GM21447 (cell line): ENCODE data around the gene SLC39A11.
"Not testable (repeated sequence)": the region's sequence is repeated elsewhere in the genome, so short reads cannot be mapped to it uniquely, and the experiment has no call there.

Experiments
- ATAC-seq: cut with Tn5 transposase; IDR thresholded peaks from one replicate; pipeline ENCODE4 v1.9.1; 2021; ENCODE audit not compliant: unreplicated experiment

Gene SLC39A11

GRCh38 chr17:72765368-72766153, 326.9 kb downstream of the SLC39A11 start:
- ATAC-seq: no peak

DNA sequence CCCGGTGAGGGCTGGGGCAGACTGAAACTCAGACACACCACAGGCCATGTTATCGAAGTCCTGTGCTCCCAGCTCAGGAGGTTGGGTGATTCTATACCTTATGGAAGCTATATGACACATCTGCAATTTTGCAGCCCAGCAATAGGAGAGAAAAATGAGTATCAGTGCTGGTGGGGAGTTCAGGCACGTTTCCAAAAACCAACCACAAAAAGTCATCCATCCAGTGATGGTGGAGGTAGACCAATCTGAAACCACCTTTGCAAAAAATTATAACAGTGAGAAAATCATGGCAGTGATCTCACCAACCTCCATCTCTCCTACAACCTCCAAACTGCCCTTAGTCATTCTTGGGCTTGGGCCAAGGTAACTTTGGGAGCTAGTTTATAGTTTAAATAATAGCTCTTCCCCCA, 327.9 kb downstream of the SLC39A11 start:
- no peak for ATAC-seq

DNA sequence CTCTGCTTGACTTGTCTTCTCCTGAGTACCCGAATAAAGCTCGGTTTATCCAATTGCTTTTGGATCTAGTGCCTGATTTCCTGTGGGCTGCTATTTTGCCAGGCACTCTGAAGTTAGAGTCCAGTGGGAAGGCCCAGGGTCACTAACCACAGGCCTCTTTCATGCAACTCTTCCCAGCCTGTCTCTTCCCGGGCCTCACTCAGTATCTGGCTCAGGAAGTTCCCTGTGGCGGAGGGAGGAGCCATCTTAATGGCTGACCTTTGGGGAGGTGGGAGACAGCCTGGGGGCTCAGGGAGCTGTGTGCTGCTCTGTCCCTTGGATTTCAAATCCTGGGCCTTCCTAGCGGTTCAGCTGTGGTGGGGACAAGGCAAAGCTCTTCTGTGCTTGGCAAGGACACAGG, 328.5 kb downstream of the SLC39A11 start:
- ATAC-seq: no peak

GRCh38 chr17:72761893-72762575, 330.5 kb downstream of the SLC39A11 start:
- ATAC-seq: not testable (repeated sequence)

- no peak for ATAC-seq
These were observed 331.1 kb downstream of the SLC39A11 start for GRCh38 chr17:72761431-72761830.

DNA sequence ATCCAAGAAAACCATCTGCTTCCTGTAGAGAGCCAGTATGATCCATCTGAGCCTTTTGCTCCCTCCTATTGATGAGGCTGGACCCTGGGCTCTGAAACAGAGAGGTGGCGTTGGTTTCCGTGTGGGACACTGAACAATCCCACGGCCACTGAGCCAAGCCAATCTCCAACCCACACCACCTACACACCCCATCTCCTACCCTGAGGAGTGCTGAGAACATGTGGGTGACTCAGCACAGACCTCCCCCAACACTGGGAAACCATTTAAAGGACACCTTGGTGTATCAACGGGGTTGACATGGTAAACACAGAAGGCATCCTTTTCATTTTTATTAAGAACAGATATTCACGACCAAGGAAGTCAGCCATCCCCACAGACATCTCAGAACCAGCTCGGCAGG, 332.1 kb downstream of the SLC39A11 start:
- ATAC-seq: no peak

DNA sequence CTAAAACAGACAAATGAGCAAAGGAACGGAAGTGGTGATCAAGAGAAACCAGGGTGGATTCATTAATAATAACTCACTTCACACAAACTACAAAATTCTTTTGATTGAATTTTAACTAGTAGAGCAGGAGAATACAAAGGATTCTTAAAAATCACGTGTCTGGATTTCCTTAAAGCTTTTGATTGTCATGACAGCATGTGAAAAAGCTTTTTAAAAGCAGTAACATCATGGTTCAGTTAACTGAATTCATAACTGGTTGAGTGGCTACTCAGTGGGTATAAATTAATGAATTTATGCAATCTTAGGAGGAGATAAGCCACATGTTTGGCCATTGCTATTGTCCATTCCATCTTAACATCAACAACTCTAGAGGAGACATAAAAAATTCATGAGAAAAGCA, 333.2 kb downstream of the SLC39A11 start:
- no peak for ATAC-seq

GRCh38 chr17:72756256-72756655, 336.2 kb downstream of the SLC39A11 start:
- no peak for ATAC-seq

DNA sequence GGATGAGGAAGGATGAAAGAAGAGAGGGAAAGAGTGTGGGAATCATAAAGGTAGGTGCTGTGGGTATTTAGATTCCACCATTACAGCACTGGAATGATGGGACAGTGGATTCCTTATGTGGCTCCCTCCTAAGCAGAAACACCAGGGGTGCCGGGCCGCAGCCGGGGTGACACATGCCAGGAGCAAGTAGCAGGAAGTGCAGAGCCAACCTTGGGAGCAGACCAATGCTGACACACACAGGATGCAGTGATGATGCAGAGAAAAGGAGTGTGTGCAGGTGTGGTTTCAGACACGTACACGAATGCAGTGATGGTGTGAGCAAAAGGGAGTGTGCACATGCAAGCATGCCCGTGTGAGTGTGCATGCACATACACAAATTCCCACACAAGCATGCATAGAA, 338.0 kb downstream of the SLC39A11 start:
- ATAC-seq: no peak

GRCh38 chr17:72751746-72752145, 340.7 kb downstream of the SLC39A11 start:
- ATAC-seq: no peak

GRCh38 chr17:72749119-72749572, 343.3 kb downstream of the SLC39A11 start:
- ATAC-seq: no peak

DNA sequence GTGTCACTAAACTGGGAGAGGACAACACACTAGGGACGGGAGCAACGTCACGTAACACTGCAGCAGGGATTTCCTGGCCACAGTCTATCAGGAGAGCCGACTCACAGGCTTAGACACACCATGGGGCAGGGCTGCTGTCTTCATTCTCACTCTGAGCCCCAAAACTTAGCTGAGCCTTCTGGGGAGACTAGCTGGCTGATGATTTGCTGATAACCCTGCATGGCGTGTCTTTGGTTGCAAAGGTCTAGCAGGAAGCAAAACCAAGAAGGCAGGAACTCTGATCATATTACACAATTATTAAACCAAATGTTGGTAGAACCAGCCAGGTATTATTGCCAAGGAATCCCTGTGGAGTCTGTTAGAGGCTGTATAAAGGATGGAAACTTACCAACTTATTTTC, 345.0 kb downstream of the SLC39A11 start:
- ATAC-seq: no peak

GRCh38 chr17:72745241-72745640, 347.2 kb downstream of the SLC39A11 start:
- no peak for ATAC-seq

DNA sequence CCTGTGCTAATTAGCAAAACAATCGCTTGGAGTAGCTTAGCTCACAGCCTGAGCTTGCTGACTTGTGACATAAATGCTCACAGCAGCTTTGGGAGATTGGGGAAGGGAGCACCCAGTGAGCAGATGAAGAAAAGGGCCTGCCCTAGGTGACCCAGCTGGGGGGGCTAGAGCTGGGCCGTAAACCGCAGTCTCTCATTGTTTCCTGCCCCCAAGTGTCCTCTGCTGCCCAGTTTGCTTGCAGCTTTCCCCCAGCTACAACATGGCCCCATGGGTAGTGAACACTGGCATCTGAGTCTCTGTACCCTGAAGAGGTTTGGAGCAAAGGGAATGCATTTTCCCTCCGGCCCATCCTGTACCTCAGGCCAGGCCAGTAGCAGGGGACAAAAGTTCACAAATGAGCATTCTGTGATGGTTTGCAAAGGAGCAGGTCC, 349.4 kb downstream of the SLC39A11 start:
- ATAC-seq: no peak

GRCh38 chr17:72737151-72737690, 355.3 kb downstream of the SLC39A11 start:
- ATAC-seq: no peak

- ATAC-seq: no peak
These were observed 356.9 kb downstream of the SLC39A11 start for GRCh38 chr17:72735592-72735991.

GRCh38 chr17:72735048-72735447, 357.4 kb downstream of the SLC39A11 start:
- ATAC-seq: no peak

GRCh38 chr17:72734613-72735012, 357.9 kb downstream of the SLC39A11 start:
- no peak for ATAC-seq

- ATAC-seq: peak; percentile 60
These were observed 358.7 kb downstream of the SLC39A11 start for GRCh38 chr17:72733619-72734282.

DNA sequence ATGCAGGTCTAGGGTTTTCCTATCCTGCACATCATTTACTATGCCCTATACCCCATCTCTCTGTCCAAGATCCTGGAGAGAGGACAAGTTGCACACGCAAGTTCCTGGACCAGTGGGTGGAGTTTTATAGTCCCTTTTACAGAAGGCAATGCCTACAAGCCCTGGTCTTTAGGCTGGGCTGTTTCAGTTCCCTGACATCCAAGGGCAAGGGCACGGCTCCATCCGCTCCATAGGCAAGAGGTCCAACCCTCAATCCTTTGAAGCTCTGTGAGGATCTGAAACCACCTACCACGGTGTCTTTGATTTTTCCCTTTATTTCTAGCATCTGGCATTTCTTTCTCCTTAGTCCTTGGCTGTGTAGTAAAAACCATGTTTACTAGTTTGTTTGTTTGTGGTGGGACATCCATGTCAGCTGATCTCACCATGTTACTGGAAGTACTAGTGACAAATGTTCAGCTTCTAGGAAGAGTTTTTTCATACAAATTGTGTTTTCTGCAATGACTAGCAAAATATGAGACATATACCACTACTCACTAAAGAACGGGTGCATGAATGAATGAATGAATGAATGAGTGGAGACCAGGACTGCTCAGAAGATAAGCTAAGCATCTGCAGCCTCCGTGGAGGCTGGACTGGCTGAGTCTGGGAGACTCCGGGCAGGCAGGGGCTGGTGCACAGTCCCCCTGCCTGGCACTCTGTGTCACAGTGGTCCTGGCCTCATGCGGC, 359.4 kb downstream of the SLC39A11 start:
- no peak for ATAC-seq

DNA sequence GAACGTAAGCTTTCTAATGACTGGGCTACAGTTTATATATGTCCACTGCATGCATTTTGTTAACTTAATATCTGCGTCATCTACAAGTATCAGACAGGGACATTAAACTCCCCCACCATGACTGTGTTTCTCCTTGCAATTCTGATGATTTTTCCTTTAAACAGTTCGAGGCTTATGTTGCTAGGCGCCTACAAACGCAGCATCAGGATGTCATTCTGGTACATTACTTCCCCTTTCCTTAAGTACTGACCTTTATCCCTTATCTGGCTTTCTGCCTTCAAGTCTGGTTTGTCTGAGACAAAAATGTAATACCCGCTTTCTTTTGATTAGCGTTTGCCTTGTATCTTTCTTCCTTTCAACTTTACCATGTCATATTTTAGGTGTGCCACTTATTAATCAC, 362.4 kb downstream of the SLC39A11 start:
- ATAC-seq: no peak
